GM19099 (cell line): ENCODE measurements around the gene OTUD1.

ENCODE experiments used
- POLR2A ChIP-seq: IDR thresholded peaks from 3 replicates; pipeline ENCODE4 v1.6.1; 2011; ENCODE audit warnings: low read depth; ENCODE audit not compliant: insufficient read length; ENCODE audit errors: extremely low read depth

Gene OTUD1

GRCh38 chr10:23442936-23443335, 4.1 kb downstream of the OTUD1 start:
- no peak for TF ChIP-seq POLR2A

GRCh38 chr10:23445591-23445990, 6.7 kb downstream of the OTUD1 start:
- TF ChIP-seq POLR2A, result no peak

- TF ChIP-seq POLR2A, result no peak
Measured at GRCh38 chr10:23448323-23448722, 9.4 kb downstream of the OTUD1 start.

GRCh38 chr10:23448802-23449570, 10.1 kb downstream of the OTUD1 start:
- no peak for TF ChIP-seq POLR2A

- no peak for TF ChIP-seq POLR2A
Measured at GRCh38 chr10:23452033-23452655, 13.3 kb downstream of the OTUD1 start.

- no peak for TF ChIP-seq POLR2A
Measured at GRCh38 chr10:23453465-23453864, 14.6 kb downstream of the OTUD1 start.

- no peak for TF ChIP-seq POLR2A
Measured at GRCh38 chr10:23457632-23458417, 18.9 kb downstream of the OTUD1 start.

GRCh38 chr10:23459308-23459939, 20.5 kb downstream of the OTUD1 start:
- no peak for TF ChIP-seq POLR2A

GRCh38 chr10:23461557-23461956, 22.7 kb downstream of the OTUD1 start:
- no peak for TF ChIP-seq POLR2A

GRCh38 chr10:23467012-23467411, 28.1 kb downstream of the OTUD1 start:
- no peak for TF ChIP-seq POLR2A

GRCh38 chr10:23467548-23467947, 28.7 kb downstream of the OTUD1 start:
- no peak for TF ChIP-seq POLR2A

GRCh38 chr10:23469596-23470237, 30.8 kb downstream of the OTUD1 start:
- no peak for TF ChIP-seq POLR2A

GRCh38 chr10:23472181-23472580, 33.3 kb downstream of the OTUD1 start:
- no peak for TF ChIP-seq POLR2A

GRCh38 chr10:23474081-23474480, 35.2 kb downstream of the OTUD1 start:
- no peak for TF ChIP-seq POLR2A

- no peak for TF ChIP-seq POLR2A
Measured at GRCh38 chr10:23474626-23475025, 35.8 kb downstream of the OTUD1 start.
